Astrocyte of the spinal cord (primary cell): ENCODE data around the gene LHPP.

Experiments used
- DNase-seq: peaks from one replicate; pipeline ENCODE4 v3.0.0; 2011; ENCODE audit warnings: low read depth, low spot score
- H3K4me3 ChIP-seq: 2 replicates; pipeline ENCODE4 v1.5.1; 2011; ENCODE audit warnings: low read depth, mild to moderate bottlenecking, low read length, moderate library complexity
- in situ Hi-C: cut with HindIII; loops from 2 replicates; pipeline ENCODE4 v1.10.0; 2017; ENCODE audit warnings: low sequenced_read_pairs
- TF ChIP-seq, protein P1 (sequence below): IDR thresholded peaks from 2 replicates; pipeline ENCODE4 v1.5.1; 2012; ENCODE audit warnings: low read depth, mild to moderate bottlenecking, low read length, inconsistent platforms

The LHPP gene

DNA sequence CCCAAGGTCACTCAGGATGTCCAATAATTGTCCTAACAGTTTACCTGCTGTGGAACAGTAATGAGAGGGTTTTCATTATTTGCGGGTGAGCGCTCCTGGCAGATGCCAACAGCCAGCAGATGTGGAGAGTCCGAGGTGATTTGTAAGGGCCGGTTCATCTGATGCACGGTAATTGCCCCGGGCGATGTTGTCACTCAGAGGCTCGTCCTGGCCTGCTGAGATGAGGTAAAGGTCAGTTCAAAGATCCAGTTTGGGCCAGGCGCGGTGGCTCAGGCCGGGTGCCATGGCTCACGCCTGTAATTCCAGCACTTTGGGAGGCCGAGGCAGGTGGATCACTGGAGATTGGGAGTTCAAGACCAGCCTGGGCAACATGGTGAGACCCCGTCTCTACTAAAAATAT, 16.9 kb downstream of the LHPP start:
- TF ChIP-seq, protein P1, sequence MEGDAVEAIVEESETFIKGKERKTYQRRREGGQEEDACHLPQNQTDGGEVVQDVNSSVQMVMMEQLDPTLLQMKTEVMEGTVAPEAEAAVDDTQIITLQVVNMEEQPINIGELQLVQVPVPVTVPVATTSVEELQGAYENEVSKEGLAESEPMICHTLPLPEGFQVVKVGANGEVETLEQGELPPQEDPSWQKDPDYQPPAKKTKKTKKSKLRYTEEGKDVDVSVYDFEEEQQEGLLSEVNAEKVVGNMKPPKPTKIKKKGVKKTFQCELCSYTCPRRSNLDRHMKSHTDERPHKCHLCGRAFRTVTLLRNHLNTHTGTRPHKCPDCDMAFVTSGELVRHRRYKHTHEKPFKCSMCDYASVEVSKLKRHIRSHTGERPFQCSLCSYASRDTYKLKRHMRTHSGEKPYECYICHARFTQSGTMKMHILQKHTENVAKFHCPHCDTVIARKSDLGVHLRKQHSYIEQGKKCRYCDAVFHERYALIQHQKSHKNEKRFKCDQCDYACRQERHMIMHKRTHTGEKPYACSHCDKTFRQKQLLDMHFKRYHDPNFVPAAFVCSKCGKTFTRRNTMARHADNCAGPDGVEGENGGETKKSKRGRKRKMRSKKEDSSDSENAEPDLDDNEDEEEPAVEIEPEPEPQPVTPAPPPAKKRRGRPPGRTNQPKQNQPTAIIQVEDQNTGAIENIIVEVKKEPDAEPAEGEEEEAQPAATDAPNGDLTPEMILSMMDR, result no peak
- in situ Hi-C loops, result no loop called here
- H3K4me3 ChIP-seq, result no peak overlapping the region
- DNase-seq, result no peak

DNA sequence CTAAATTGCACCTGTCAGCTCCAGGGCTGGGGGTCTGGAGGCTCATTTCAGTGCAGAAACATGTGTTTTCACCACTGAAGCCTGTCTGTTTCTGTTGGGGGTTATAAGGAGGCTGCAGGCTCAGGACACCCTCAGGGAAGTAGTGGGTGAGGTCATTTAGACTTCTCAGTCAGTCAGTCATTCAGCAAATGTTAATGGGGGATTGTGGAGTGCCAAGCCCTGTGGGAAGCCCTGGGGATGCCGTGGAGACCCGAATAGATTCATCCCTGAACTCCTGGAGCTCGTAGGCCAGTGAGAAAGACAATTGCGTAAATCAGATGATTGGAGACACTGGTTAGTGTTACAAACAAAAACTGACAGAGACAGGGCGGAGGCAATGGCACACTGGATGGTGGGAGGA, 19.2 kb downstream of the LHPP start:
- in situ Hi-C loops, result no loop called here
- TF ChIP-seq, protein P1, result no peak
- DNase-seq, result no peak
- H3K4me3 ChIP-seq, result no peak overlapping the region

DNA sequence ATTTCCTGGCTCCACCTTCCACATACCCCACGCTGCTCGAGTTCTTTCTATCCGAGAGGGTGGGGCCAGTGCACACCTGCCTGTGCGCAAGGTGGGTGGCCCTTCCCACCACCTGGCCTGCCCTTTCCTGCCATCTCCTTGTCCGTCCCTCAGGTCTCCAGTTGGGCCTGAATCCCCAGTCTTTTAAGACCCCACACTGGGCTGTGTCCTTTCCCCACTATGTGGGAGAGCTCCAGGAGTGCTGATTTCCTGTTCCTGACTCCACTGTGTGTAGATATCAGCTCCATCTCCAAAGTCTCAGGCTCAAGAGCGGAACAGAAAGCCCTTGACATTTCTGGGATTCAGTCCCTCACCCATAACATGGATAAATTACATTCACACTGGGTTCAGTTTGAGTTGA, 20.1 kb downstream of the LHPP start:
- in situ Hi-C loops, result no loop called here
- no peak for DNase-seq
- TF ChIP-seq, protein P1, result no peak
- no peak overlapping the region for H3K4me3 ChIP-seq

DNA sequence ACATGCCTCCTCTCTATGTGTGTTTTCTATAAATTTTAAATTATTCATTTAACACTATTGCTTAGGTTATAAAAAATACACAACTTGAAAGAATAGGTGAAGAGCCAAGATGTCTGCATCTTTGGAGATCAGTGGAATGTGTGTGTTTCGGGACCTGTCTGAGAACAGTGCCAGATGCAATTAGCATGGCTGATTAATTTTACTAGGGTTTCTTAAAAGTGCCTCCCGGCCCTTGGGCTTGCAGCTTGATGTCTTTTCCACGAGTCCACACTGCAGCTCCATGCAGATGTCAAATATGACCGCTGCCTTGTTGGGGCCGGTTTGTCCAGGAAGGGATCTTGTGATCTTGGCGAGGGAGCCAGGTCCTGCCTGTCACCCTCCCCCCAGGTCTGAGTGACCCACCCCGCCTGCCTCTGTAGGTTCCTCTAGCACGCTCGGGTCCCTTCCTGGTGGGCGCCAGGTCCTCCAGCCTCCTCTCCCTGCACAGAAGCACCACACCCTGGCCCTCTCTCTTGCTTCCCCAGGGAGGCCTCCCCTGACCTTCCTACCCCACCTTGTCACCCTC, 20.7 kb downstream of the LHPP start:
- H3K4me3 ChIP-seq, result no peak overlapping the region
- TF ChIP-seq, protein P1, result no peak
- no peak for DNase-seq
- in situ Hi-C loops, result no loop called here

DNA sequence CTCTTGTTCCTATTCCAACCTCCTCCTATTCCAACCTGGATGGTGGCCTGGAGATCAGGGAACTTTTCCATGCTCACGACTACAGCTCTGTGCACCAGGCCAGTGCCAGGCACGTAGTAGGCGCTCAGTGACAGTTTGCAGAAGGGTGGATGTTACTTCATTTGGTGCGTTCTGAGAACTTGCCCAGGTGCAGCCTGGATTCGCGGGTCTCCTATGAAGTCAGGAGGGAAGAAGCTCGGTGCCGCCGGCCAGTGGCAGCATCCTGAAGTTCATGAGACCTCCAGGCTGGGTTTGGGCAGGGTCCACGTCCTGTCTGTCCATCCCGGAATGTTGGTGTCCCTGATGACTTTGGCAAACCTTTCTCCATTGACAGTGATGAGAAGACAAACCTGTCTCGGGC, 21.3 kb downstream of the LHPP start:
- in situ Hi-C loops, result no loop called here
- DNase-seq, result no peak
- TF ChIP-seq, protein P1, result no peak
- no peak overlapping the region for H3K4me3 ChIP-seq

DNA sequence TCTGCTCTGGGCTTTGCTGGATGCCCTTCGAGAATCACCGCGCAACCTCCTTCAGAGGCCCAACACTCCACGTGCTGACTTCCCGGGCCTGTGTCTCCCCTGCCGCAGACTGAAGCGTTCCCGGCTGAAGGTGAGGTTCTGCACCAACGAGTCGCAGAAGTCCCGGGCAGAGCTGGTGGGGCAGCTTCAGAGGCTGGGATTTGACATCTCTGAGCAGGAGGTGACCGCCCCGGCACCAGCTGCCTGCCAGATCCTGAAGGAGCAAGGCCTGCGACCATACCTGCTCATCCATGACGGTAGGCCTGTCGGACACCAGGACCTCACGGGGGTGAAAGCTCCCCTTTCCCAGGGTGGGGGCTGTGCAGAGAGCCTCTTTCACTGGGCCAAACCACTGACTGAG, 22.4 kb downstream of the LHPP start:
- in situ Hi-C loops, result no loop called here
- DNase-seq, result no peak
- TF ChIP-seq, protein P1, result no peak

DNA sequence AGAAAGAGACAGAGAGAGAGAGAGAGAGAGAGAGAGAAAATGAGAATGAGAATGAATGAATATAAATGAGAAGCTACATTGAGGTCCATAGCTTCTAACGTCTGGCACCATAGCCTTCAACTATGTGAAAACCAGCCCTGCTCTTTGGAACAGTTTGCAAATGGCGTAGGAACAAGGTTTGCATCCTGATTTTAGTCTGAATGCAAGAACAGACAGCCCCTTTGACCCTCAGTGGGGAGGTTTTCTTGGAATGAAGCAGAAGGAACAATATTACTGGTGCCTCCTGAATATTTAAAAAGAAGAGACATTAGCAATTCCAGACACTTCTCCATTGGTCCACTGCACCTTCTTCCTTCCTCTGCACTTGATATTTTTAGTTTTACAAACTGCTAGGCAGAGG, 23.0 kb downstream of the LHPP start:
- TF ChIP-seq, protein P1, result no peak
- no peak for DNase-seq
- in situ Hi-C loops, result no loop called here
- no peak overlapping the region for H3K4me3 ChIP-seq

More for the DNA sequence above, 22.4 kb downstream of the LHPP start:
- no peak overlapping the region for H3K4me3 ChIP-seq
